Measurements from ENCODE around the gene COMMD9.

The COMMD9 gene

DNA sequence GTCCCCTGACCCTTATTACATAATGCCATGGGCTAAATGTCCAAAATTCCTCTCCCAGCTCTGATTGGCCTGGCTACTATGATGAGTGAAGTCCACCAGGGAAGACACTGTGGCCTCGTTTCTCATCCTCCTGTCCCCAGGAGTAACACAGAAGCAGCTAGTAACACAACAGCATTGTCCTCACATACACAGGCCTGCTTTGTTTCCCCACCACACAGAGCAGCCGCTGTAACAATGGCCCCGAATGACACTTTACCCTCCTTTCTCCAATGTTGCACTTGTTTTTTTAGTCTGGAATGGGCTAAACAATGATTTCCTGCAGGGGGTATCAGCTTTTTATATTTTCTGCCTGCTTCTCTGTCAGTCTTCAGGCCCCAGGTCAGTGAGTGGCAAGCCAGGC, 6.7 kb upstream of the COMMD9 start, which contains the start of gene PRR5L:
Gene PRR5L, plus strand, starts transcription at position 363 of the 400 bp plus-strand sequence. CDS start 104,834 bp downstream, outside the sequence.
- no peak for DNase-seq

DNA sequence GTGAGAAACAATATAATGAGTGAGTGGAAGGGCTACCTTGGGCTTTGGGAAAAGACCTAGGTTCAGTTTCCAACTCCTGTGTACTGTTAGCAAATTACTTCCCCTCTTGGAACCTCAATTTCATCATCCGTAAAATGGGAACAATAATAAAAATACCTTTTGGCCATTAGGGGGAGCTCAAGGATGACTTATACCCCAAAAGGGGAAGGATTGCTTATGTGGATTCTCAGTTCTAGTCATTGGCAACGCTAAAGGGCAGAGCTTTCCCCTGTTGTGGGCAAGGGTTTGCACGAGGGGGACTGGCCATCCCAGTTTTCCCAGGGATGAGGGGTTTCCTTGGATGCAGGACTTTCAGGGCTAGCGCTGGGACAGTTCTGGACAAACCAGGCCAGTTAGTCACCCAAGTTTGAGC, 3.1 kb upstream of the COMMD9 start:
- no peak for DNase-seq

DNA sequence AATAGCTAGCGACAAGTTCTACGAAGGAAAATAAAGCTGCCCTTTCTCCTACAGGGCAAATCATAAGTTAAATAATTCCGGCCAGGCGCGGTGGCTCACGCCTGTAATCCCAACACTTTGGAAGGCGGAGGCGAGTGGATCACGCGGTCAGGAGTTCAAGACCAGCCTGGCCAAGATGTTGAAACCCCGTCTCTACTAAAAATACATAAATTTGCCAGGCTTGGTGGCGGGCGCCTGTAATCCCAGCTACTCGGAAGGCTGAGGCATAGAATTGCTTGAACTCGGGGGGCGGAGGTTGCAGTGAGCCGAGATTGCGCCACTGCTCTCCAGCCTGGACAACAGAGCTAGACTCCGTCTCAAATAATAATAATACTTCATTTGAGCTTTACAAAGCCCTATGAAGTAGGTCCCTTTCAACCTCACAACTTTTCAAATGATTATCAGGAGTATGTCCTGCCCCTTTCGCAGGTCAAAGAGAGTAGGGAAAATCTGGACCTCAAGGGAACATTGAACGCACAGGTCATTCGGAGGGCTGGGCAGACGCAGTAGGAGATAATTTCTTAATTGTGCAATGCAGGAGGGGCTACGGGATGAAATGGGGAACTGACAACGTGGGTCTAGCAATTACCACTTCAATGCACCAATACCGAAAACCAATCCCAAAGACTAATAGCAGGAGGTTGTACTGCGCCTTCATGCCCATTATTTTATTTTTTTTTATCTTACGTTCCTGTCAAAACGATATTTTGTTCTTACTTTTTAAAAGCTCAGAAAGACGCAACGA, 590 bp downstream of the COMMD9 start:
- DNase-seq: no peak

DNA sequence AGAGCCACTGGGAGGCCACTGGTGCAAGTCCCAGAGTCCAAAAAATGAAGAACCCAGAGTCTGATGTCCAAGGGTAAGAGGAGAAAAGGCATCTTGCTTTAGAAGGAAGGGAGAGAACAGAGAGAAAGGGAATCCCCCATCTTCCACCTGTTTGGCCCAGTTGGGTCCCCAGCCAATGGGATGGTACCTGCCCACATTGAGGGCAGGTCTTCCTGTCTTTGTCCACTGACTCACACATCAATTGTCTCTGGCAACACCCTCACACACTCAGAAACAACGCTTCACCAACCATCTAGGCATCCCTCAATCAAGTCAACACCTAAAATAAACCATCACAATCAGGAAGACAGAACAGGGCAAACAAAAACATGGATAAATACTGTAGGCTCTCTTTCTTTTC, 6.3 kb downstream of the COMMD9 start:
- DNase-seq: no peak

DNA sequence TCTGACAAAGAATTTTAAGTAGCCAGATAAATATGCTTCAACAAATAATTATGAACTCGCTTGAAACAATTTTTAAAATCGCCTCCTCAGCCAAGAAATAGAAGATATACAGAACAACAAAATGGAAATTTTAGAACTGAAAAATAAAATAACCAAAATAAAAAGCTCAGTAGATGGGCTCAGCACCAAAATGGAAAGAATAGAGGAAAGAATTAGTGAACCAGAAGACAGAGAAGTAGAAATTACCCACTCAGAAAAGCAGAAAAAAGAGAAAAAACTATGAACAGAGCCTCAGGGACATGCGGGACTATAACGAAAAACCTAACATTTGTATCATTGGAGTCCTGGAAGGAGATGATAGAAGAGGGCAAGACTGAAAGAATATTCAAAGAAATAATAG, 7.4 kb downstream of the COMMD9 start:
- DNase-seq: no peak

DNA sequence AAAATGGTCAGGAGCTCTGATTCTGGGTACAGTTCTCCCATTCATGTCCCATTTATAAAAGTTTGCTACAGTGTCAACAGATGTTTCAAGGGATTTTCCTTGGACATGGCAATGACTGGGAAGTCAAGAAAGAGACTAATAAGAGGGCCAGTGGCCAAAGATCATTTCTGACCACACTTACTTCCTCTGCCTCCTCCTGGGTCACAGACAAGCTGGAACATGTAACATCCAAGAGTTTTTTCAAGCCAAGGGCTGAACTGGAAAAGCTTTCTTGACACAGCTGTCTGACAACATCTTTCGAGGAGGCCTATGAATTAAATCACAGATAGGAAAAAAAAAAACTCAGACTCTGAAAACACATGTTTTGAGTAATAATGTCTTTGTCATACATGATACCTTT, 8.7 kb downstream of the COMMD9 start:
- no peak for DNase-seq

DNA sequence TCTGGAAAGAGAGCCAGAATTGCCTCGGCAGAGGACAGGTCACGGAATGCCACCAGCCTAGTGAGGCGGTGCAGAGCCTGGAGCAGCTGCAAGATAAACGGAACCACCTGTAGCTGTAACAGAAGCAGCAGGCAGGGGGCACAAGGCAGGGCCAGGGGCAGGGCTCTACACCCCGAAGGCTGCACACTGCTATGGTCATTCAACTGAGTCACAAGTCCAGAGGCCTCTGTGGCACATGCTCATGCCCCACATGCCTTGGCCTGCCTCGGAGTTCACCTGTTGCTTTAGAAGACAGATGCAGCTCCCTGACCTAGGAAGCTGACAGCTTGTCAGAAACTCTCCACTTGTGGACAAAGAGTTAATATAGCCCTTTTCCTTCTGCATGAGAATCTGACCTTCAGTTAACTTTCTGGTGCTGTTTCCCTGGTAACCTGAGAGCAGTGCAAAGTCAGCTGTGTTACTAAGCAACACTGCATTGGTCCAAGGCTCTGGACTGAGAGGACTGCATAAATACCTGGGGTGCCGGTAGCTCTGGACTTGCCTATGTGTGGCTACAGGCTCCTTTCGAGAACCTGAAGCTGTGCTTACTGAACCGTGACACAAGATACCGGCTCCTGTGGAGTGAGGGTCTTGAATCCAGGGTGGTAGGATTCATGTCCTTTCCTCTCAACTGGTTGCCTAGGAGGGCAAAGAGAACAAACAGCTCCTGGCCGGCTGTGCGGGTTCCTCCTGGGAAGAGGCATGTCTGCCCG, 10.5 kb downstream of the COMMD9 start:
- DNase-seq: no peak

DNA sequence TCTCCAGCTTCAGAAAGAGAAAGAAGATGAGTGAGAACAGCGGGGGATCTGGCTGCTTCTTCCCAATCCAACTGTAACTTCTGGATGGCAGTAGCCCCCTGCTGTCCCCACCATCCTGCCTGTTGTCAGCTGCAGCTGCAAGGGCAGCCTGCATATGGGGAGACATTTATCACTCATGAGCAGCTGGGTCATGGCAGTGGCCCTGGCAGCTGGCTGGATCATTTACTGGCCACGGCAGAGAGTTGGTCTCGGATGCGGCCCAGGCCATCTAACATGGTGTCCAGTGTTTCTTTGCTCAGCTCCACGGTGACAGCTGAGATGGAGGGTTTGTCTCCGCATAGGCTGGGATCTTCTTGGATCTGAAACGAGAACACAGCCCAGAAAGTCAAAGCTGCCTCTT, 14.8 kb downstream of the COMMD9 start:
- DNase-seq: no peak

DNA sequence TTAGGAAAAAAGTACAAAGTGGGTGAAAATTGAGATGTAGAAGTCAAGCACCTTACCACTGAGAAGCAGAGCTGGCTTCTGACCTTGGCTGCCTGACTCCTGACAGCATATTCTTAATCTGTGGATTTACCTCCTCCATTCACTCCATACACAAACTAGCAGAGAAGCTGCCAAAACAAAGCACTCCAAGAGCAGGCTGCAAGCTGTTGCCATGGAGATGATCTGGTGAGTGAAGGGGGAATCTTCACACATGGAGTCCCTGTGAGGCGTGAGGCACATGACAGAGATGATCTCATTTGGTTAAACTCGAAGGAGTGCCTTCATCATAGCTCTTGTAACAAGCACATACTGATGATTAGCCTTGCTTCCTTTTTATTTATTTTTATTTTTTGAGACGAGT, 16.1 kb downstream of the COMMD9 start:
- DNase-seq: no peak

DNA sequence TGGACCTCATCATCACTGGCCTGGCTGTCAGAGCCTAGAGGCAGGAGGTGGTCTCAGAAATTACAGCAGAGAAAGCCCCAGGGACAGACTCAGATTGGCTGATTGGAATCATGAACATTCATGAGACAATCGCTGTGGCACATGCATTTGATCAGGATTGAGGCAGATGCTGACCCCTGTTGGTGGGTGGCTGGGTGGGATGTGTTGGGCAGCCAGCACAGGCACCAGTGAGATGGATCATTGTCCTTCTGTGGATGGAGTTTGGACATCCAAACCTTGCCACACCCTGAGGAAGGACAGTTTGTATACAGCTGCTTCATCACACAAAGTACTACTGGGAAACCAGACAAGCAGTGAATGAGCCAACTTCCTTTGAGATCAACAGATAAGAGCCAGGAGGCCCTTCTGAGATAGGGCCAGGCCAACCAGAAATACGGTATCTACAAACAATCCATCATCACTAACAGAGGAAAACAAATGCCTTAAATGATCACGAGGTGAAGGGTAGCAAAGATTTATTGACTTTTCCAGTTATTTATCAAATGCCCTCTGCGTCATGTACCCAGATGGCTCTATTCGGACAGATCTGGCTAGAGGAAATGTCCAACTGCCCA, 17.3 kb downstream of the COMMD9 start:
- DNase-seq: no peak

DNA sequence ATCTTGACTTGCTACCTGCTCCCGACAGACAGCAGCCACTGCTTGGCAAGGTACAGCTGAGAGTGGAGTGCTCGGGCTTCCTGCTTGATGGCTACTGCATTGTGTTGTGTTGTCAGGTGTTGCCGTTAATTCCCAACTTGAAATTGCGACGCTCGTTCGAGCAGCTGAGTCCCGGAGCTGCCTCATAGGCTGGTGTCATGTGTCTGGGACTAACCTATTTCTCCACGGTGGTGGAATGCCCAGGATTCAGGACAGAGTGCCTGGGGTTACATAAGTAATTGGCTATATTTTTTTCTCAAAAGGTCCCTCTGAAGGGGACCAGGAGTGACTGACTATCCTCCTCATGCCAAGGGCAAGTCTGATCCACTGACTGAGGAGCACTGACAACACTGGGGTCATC, 18.5 kb downstream of the COMMD9 start:
- DNase-seq: no peak

DNA sequence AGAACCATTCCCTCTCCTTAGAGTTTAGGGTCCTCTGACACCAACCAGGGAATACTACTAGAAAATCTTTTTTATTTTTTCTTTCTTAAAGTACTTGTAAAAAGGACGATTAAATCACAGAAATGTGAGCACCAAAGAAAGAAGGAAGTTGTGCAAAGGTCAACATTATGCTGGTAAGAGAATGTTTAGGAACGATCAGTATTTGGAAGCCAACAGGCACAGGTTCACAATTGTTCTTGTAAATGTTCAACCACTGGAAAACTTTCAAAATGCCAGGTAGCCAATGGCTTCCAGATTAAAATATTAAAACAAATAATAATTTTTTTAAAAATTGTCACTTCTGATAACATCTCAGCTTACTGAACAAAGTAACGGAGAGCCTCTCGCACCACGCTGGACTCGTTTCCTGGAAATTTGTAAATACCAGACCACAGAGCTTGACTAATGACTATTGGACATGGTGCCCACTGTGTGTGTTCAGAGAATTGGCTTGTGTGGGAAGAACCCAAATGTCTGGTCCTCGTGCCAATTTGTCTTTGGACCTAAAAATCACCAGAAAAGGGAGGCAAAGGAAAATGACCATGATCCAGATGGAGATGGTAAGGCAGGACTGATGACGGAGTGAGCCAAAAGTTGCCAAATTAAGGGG, 20.8 kb downstream of the COMMD9 start:
- no peak for DNase-seq

DNA sequence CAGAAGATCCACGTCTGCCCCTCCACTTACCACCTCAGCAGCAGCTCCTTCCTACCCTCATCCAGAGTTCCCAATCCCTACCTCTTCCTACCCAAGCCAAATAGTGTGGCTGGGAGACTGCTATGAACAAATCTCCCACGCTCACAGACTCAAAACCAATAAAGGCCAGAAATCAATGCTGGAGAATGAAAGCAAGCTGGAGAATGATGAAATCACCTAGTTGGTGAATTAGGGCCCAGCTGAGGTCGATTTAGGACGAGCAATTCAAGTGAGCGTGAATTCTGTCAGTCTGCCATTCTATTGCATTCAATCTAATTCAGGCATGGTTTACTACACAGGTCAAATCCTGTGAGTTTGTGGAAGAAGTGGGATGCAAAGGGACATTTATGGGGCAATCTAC, 22.5 kb downstream of the COMMD9 start:
- DNase-seq: no peak

DNA sequence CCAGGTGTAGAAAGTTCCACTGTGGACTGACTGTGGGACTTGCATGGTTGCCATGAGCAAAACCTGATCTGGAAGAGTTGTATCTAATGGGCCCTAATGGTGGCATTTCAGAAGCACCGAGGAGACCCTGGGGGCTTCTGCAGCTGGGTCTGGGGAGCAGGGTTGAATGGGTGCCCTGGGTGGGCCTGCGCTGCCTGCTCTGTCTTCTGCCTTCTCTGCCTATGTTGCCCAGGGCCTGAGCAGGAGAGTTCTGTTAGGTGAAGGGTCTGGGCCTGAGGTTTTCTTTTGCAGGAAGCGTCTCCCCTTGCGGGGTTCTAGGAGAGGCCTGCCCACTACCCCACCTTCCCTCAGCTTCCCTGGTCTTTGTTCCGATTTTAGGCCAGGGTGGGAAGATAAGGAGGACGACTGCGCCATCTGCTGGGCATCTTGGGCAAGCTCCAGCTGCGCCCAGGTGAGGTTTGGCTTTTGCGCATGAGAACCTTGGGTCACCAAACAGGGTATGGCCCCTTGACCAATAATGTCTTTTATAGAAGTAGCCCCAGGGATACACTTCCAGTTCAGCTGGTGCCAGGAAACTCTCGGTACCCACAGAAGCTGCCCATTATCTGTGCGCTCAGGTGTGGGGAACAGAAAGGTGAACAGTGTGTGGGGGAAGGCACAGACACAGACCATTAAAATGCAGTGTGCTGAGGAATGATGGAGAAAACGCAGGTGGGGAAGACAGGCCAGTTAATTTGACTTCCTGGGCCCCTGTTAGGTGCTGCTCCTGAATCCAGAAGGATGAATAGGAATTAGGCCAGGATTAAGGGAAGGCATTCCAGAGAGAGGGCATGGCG, 23.2 kb downstream of the COMMD9 start:
- peak; percentile 11 for DNase-seq

DNA sequence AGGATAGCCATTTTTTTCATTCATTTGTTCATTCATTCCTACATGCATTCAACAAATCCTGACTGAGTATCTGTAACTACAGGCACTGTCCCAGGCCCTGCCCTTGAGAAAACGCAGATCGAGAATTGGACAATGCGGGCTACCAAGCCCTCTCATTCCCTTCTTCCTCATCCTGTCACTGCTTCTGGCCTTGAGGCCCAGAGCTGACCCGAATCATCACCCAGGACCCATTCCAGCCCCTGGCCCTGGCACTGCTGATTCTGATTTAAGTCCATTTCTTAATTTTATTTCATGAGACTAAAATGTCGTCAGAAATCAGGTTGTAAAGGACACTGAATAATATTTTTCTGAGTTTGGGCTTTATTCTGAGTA, 24.3 kb downstream of the COMMD9 start:
- DNase-seq: no peak

DNA sequence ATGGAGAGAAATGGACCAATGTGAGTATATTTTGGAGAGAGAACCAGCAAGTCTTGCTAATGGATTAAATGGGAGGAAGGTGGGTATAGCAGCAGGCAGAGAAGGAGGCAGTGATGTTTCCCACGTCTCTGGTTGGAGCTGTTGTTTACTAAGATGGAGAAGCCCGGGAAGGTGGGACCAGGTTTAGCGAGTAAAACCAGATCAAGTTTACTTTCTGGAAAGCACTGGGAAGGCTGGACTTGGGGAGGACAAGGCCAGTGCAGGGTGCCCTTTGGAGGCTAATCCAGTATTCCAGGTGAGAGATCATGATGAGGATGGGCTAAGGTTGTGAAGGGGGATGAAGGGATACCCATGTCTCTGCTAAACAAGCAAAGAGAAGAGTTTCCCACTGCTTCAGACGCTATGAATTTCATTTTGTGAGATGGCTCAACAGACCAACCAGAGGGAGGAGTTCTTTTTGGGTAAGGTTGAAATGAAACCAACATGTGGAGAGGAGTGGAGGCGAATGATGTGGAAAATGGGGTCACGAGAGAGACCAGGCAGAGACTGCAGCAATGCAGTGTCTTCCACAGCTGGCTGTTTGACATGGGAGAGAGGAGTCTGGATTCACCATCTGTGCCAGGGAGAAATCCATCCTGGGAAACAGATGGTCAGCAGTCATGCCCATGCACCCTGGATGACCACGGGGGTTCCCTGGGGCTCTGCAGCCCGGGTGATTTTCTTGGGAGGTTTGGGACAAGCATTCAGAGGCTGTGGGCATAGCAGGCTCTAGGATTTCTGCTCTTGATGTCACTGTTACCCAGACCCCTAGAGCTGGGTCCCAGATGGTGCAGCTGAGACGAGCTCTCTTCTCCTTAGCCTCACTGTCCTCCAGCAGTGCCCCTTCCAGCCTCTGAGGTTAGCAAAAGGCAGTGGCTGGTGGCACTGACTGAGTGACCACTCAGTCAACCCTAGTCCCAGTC, 24.9 kb downstream of the COMMD9 start:
- DNase-seq: no peak

DNA sequence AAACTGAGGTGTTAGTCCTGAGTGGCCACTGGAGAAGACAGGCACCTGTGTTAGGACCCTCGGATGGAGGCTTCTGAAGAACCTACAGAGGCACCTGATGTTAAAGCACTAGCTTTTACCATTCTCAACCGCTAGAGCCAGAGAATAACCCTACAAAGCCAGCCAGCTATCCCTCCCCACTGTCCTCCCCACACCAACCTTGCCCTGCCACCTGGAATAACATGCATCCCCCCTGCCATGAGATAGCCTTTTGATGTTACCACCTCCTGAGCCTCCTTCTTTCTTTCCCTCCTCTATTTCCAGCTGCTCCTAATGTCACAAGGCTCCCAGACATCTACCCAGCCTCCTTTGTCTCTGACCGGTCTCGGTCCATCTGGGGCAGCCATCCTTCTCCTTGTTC, 28.1 kb downstream of the COMMD9 start:
- no peak for DNase-seq

DNA sequence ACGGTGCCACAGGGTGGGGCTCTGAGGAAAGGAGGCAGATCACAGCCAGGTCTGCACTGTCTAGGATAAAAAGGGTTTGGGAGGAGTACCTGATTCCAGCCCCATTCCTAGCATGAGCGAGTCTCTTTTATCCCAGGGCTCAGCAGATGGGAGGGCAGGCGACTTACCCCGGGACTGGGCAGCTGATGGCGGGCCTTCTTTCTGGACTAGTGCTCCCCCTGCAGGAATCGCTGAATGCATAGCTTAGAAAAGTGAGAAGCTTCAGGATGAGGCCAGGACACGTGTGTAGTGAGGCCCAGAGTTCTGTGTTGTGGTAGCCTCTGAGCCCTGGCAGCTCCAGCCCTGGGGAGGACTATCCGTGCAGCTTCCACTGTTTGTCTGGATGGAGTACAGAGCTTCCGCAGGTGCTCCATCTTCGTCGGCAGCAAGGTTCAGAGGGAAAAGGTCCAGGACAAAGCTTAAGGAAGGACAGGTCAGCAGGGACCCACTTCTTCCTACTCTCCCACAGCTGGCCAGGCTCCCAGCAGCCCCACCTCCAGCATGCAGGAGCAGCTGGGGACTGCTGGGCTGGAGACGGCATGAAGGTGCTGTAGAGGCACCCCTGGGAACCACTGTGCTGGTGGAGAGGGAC, 30.4 kb downstream of the COMMD9 start:
- DNase-seq: no peak

DNA sequence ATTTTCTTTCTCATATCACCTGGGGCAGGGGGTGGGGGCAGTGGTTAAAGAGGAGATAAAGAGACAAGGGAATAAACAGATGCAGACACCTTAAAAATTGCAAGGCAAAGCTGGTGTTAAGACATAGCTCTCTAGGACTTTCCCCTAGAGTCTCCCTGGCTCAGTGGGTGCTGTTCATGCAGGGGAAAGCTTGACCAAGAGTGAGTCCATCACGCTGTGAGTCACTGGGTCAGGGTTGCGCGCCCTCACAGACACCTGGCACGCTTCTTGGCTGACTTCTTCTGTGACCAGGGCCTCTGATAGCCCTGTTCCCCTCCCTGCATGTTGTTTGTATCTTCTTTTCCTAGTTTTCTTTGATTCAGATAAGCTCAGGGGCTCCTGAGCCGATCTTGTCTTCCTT, 31.9 kb downstream of the COMMD9 start:
- DNase-seq: no peak

DNA sequence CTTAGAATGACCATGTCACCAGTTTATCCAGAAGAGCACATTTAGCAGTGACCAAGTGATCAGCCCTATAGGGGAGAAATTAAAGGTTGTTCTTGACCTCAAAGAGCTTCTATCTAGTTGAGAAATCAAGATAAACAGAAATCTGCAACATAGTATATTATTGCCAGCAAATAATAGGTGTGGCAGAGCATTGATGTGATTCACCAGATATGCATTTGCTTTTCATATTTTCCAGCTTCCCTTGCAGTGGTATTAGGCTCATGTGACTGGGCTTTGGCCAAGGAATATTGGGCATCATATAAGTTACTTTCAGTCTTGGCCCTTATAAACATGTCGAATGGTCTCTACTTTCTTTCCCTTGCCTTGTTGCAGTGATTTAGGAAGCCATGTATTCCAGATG, 34.5 kb downstream of the COMMD9 start:
- no peak for DNase-seq

DNA sequence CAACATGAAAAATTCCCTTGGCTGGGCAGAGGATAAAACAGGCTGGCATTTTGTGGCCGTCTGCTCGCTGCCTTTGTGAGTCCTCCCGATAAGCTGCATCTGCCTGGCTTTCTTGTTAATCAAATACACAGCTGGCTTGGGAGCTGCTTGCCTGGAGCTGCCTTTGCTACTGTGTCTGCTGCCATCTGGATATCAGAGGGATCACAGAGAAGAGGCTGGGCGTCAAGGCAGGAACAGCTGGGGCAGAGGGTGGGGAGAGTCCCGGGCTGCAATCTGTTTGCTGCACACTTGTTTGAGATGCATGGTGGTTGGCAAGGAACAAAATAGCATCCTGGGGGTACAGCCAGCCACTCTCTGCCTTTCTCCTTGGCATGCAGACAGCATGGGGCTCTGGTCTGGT, 36.0 kb downstream of the COMMD9 start:
- DNase-seq: no peak
